Activated gamma-delta T cell treated with anti-CD3 and anti-CD28 coated beads, Interleukin-2, amount 50 U/mL, for 16 hours (primary cell): Measurements from ENCODE around the gene IGF2BP3.

Experiments
- DNase-seq: peaks from one replicate; pipeline ENCODE4 v3.0.0-alpha.2; 2020; ENCODE audit warnings: low read depth

IGF2BP3 gene

DNA sequence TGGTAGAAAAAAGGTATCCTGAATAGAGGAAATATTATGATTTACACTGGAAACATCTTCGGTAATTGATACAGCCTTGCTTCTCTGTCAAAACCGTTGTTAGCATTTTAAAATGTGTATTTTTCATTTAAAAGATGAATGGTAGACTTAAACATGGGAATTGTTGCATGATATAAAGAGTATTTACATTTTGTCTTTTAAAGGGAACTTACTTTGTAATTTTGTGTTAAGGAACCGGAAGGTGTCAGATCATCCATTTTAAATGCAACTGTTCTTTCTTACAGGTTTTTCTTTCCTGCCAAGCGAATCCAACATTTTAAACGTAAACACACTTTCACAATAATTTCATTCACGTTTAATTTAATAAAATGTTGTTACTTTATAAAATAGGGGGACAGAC is 1.8 kb upstream of the IGF2BP3 start:
- DNase-seq: no peak

DNA sequence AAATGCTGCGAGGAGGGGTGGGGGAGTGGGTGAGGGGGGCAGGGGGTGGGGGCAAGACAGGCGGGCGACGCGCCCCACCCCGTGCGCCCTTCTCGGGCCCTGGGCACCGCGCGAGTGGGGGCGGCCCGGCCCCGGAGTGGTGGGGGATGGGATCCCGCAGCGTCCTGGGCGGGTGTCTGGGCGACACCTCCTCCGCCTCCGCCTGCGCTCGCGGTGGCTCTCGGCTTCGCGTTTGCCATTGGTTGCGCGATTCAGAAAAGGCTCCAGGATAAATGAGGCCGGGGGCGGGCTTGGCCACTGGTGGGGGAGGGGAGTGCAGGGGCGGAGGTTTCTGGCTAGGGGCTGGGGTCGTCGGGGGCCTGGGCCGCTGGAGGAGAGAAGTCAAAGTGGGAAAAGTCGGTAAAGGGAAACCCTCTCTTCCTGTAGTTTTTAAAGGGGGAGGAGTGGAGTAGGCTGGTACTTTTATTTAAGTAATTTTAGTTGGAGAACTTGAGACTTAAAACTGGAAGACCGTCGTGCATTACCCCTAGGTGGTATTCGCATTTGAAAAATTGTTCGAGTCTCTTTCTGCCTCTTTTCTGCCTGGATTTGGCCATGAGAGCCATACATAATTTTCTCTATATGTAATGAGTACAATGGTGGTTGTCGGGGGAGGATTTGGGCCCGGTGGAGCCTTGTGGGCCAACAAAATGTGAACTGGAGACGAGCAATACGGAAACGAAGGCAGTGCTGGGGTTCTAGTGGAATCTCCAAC is 992 bp upstream of the IGF2BP3 start:
- no peak for DNase-seq

DNA sequence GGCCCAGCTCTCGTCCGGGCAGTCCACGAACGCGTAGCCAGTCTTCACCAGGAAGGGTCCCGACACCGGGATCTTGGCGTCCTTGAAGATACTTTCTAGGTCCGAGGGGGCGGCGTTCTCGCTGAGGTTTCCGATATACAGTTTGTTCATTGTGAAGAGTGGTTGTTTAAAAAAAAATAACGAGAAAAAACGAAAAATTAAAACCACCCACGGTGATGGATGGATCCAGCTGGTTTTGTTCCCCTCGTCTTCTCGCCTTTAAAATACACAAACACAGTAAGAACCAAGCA is 385 bp downstream of the IGF2BP3 start:
- no peak for DNase-seq

DNA sequence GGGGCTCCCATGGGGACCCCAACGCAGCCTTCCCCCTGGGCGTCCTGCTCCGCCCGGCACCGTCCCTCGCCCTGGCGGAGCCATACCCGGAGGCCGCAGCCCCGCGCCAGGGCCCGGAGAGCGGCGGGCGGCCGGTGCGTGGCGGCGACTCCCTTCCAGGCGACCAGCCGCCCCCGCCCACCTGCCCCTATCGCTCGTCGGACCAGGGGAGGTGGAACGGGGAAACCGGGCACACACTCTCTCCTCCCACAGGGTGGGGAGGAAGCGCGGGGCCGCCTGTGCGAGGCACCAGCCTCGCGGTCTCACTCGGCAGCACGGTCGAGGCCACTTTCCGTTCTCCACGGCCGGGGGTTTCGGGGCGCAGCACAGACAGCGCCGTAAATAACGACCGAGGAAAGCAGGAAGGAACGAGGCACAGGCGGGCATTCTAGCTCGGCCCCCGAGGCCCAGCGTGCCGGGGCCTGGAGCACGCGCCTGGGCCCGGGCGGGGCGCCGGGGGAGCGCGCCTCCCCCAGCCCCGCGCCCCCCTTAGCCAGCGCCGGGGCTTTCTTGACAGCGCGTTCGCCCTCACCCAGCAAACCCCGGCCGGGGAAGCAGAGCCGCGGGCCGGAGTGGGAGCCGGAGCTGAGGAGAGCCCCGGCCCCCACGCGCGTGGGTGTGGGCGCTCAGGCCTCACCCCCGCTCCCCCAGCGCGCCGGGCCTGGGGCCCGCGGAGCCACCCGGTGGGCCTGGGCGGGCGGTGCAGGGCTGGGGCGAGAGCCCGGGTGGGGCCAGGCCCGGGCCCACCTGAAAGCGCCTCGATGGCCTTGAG is 936 bp downstream of the IGF2BP3 start:
- DNase-seq: no peak

DNA sequence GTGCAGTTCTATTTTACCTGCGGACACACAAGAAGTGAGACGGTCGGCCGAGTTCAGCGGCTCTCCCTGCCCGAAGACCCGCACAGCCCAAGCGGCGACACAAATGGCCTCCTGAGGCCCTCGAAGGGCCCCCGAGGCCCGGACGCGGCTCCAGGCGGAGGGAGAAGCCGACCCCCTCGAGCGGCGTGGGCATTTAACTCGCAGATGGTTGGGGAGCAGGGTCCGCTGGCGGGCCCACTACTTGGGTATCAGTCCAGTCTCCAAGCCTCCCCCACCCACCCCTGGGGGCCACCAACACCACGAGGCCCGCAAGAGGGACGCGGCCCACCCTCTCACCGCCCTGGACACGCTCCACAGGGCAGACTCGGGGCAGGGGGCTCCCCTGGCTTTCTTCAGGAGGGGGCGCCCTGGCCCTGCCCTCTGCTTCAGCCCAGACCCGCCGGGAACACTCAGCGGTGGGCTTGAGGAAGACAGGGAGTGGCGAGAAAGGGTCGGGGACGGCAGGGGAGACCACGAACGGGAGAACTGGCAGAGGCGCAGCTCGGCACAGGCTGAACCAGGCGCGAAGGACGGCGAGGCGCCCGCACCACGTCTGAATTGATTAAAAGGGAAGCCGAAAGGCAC is 1.7 kb downstream of the IGF2BP3 start:
- no peak for DNase-seq

DNA sequence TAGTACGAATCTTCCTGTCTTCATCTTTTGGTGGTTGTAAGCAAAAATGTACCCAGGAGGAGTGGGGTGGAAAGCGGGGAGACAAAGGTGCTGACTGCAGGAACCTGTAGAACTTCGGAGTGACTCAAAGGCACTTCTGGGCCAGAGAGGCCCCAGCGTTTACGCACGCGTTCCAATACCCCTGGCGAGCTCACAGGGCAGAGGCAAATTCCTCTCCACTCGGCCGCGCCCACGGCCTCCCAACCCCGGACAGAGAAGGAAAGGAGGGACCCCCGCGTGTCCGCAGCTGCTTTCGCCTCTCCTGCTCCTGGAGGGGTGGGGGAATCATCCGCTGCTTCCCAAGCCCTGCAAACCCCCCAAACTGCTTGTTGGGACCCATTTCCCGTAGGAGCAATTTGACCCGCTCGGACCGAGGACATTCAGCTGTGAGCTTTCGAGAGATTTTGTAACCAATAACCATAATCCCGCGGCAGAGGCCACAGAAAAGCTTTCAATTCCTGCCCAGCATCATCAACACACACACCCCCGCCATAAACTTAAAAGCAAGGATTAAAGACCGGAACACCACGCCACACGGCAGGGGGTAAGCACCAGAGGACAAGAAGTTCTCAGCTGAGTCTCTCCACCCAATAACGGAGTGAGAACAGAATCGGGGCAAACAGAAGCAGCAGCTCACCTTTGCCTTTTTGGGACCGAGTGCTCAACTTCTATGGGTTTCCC is 2.3 kb downstream of the IGF2BP3 start:
- no peak for DNase-seq

DNA sequence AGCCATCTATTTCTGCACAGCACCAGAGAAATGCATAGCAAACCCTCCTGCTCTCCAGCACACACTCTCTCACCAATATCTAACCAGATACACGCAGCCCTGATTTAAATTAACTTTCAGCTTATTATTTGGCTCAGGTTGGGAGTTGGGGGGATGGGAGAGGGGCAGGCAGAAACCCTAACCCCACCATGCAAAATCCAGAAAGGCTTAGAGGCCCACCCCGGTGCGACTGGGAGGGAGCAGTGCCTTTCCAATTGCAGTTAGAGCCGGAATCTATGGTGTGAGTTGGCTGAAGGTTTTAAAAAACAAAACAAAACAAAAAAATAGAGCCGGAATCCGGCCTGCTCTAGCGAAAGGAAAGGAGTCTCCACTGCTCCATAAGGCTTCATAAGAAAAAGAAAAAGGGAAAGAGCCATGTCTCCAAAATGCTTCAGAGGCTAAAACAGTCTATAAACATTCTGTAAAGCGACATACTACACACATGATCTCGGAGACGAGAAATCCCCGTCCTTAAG is 2.9 kb downstream of the IGF2BP3 start:
- no peak for DNase-seq

DNA sequence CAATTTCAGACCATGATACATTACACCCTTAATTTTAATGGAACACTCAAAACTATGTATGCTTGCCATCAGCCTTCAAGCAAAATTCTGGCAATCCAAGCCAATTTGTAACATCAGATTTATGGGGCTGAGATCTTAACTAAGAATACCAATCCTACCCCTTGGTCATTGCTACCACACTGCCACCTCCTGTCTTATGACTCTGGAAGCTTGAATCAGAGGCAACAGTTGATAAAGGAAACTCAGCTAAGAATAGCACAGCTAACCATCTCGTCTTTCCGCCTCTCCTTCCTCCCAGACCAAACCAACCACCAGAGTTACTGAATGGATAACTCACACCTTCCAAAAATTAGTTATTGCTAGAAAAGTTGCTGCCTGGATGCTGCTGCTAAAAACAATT is 7.4 kb downstream of the IGF2BP3 start:
- DNase-seq: no peak

DNA sequence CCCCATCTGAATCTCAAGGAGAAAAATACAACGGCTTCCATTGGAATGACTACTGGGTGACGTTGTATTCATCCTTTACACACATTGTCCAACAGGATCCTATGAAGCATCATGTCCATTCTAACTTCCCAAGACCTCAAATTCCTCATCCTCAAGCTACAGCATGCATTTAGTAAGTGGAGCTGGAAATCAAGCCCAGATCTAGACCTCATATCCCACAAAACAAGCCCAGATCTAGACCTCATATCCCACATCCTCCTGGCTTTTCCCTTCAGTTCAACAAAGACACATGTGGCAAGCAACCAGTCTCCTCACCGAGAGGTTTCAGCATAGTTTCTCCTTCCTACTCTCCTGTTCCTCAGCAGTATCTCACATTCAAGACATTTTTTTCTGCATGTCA is 12.2 kb downstream of the IGF2BP3 start:
- no peak for DNase-seq

DNA sequence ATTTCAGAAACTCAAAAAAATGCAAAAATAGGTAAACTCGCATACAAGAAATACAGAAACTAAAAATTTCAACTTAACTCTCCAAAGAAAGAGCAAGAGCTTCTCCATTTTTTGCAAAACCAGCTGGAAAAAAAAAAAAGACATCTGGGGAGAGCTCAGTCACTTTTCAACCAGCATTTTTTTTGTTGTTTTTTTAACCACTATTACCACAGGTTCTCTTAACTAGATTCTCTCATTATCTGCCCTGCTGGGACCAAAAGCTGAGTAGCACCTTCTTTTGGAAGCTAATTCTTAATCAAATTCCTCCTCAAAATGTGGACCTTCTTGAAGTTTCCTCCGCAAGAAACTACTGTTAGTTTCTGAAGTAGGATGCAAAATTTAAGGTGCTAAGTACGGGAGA is 14.2 kb downstream of the IGF2BP3 start:
- DNase-seq: no peak

DNA sequence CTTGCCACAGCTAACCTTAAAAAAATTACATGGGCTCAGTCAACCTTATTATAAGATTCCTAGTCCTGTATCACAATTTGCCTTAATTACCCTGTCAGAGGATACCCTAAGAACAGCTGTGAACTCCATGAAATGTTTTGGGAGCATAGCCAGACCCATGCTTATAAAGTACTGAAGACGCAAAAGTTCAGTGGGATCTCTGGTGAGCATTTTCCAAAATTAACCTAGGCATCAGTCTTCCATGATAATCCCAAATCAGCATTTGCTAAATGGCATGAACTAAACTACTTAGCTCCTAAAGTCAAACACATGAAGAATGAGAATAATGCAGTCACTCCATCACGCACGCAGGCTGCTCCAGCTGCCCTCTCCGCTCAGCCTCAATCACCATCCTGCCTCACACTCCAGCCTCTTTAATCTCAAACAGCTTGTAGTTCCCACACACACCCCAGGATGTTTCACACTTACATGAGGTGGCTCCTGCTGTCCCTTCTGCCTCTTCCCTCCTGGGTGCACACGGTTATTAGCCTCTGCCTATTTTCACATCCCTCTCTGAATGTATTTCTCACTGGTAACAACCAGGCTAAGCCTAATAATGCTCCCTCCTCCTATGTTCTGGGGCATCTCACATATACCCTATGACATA is 15.3 kb downstream of the IGF2BP3 start:
- no peak for DNase-seq

DNA sequence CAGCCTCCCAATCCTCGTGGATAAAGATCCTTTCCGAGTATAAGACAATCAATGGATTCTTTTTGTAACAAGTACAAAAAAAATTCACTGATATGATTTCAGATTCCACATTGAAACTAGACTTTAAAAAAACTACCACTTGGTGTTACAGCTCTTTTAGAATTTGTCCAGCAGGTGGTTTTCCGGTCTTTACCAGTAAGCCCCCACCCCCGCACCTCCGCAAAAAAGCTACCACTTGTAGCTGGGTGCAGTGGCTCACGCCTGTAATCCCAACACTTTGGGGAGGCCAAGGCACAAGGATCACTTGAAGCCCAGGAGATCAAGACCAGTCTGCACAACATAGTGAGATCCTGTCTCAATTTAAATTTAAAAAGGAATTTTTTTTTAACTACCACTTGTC is 19.8 kb downstream of the IGF2BP3 start:
- DNase-seq: no peak

DNA sequence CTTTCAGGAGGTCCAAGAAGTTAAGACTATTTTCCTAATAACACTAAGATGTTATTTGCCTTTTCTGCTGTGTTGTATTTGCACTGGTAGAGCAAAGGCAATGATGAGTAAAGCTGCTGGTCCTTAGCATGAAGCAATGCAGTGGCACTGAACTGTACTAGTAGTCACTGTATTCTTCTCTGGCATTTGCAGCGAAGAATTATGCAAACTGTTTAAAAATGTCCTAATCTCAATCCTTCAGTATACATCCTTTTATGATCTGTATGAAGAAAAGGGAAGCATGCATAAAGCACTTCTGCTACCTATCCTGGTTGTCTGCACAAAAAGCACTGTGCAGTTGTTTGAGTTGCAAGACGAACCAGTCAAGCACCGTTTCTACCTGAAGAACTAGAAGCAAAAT is 20.4 kb downstream of the IGF2BP3 start:
- DNase-seq: no peak

DNA sequence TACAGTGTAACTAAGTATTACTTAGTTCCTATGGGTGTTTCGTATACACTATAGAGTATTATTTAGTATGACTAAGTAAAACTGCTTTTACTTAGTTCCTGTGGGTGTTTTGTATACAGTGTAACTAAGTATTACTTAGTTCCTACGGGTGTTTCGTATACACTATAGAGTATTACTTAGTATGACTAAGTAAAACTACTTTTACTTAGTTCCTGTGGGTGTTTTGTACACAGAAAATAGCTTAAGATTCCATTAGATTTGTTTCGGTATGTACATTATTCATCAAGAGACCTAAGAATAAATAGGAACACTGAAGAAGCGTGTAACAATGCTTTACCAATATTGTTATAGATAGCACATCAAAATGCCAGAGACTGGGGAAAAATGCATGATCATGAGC is 25.0 kb downstream of the IGF2BP3 start:
- DNase-seq: no peak

DNA sequence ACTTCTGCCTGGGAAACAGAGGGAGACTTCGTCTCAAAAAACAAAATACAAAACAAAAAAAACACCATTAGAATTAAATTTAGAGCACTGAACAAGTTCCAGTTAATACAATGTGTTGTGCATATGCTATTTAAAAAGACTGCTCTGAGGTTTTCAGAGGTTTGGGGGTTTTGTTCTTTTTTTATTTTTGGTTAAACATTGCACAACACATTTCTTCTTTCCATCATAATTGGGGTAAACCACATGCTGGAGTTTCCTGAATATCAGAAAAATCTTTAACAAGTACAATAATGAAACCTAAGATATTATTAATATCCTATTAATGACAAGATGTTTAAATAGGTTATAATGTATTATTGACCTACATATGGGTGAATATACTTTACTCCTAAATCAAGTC is 26.3 kb downstream of the IGF2BP3 start:
- DNase-seq: no peak

DNA sequence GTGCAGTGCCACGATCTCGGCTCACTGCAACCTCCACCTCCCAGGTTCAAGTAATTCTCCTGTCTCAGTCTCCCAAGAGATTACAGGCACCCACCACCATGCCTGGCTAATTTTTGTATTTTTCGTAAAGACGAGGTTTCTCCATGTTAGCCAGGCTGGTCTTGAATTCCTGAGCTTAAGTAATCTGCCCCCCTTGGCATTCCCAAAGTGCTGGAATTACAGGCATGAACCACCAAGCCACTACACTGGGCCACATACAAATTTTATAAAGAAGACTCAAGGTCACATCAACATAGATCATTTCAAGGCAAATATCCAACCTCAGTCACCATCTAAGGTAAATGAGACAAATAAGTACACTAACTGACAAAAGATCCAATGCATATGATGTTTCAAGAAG is 32.1 kb downstream of the IGF2BP3 start:
- no peak for DNase-seq

DNA sequence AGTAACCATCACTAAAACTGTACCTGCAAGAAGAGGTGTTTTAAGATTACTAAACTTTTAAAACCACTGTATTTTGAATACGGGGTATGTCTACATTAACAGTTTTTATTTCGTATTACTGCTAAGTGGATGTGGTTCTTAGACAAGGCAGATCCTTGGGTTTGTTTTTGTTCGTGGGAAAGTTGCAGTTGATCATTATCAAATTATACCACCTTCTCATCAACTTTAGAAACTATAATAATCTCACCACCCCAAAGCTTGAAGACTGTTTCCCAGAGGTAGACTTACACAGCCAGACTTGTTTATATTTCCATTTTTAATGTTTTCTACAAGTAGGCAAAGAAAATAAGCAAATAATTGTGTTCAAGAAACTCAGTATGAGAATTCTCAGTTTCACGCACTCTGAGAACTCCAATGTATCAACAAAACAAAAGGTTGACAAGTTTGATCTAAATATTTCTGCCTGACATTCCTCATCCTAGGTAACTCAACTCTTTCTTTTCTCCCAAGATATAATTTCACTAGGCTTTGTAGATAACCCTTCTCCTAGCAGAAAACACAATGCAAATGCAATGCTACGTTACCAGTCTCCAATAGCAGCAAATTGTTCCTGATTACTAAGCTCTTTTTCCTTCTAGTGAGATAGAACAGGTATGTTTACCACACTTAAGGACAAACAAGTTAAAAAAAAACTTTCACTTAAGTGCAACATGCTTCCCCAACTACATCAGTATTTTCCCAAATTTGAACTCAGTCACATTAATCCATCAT is 36.0 kb downstream of the IGF2BP3 start:
- DNase-seq: no peak

DNA sequence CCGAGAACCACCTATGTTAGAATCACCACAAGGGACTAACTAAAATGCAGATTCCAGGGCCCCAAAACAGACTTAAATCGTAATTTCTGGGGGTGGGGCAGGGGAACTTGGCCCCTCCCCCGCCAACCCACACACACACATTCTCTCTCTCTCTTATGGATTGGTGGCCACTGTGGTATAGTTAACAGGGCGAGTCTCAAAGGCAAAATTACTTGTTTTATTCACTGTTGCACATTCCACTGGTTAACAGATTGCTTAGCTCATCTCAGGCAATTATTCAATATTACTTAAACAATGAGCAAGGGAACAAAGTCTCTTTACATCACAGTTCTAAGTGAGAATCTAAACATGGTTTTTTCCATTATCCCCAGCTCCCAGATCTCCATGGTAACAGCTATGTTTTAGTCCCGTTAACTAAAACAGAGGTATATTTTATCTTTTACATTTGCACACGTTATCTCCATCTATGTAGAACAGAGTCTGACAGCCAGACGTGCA is 38.5 kb downstream of the IGF2BP3 start:
- no peak for DNase-seq

DNA sequence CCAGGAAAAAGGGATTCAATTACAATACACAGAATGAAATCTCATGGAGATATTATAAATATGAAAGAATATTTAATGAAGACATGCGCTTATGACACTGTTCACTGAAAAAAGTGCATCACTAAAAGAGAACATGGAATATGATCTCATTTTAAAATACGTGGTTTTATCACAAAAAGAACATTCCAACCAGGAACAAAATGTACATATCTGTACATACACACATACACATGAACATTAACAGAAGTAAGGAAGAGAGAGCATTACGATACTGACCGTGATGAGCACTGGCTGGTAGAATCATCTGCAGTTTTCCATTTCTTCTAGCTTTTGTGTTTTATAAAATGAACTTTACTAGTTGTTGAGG is 39.4 kb downstream of the IGF2BP3 start:
- no peak for DNase-seq

DNA sequence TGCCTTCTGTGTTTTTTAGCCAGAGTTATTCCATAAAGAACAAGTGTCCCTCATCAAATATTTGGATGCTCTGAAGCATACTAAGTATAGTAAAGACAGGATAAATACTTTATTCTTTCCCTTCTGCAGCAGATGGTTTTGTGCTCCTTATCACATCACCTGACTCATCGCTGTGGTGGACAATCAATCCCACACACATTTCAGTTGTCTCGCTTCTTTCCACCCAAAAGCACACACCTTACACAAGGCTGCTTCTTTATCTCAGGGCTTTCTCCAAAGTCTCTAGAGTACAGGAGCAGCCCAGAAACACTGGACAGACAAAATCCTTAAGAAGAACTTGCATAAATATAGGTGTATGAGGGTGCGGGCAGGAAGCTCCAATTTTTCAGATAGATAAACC is 43.4 kb downstream of the IGF2BP3 start:
- no peak for DNase-seq

DNA sequence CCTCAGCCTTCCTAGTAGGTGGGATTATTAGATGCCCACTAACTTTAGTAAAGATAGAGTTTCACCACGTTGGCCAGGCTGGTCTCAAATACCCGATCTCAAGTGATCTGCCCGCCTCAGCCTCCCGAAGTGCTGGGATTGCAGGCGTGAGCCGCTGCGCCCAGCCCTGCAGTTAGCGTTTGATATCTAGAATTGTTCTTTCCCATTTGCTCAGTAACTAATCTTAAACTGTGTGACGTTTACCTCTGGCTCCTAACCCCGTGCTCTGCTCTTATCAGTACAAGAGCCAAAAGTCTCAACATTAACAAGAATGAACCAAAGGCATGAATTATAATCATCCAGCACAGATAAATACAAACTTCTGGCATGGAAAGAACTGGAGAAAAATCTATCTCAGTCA is 47.4 kb downstream of the IGF2BP3 start:
- DNase-seq: no peak
